Neuron (in vitro differentiated cells): ENCODE results near the gene PCCA.

Source experiments
- H2AFZ ChIP-seq: one replicate; pipeline ENCODE4 v1.6.1; 2013; ENCODE audit warnings: low read depth, mild to moderate bottlenecking, inconsistent platforms, low read length, moderate library complexity
- H3K27me3 ChIP-seq: one replicate; pipeline ENCODE4 v1.6.1; 2013; ENCODE audit warnings: low read length; ENCODE audit not compliant: insufficient read depth
- H3K36me3 ChIP-seq: one replicate; pipeline ENCODE4 v1.6.1; 2013; ENCODE audit warnings: low read length; ENCODE audit not compliant: insufficient read depth
- H3K4me1 ChIP-seq: one replicate; pipeline ENCODE4 v1.6.1; 2013; ENCODE audit warnings: low read length; ENCODE audit not compliant: insufficient read depth
- H3K4me3 ChIP-seq: 2 replicates; pipeline ENCODE4 v1.5.1; 2013; ENCODE audit warnings: mild to moderate bottlenecking, low read length, moderate library complexity
- H3K9me3 ChIP-seq: one replicate; pipeline ENCODE4 v1.6.1; 2013; ENCODE audit warnings: low read length

Gene PCCA

DNA sequence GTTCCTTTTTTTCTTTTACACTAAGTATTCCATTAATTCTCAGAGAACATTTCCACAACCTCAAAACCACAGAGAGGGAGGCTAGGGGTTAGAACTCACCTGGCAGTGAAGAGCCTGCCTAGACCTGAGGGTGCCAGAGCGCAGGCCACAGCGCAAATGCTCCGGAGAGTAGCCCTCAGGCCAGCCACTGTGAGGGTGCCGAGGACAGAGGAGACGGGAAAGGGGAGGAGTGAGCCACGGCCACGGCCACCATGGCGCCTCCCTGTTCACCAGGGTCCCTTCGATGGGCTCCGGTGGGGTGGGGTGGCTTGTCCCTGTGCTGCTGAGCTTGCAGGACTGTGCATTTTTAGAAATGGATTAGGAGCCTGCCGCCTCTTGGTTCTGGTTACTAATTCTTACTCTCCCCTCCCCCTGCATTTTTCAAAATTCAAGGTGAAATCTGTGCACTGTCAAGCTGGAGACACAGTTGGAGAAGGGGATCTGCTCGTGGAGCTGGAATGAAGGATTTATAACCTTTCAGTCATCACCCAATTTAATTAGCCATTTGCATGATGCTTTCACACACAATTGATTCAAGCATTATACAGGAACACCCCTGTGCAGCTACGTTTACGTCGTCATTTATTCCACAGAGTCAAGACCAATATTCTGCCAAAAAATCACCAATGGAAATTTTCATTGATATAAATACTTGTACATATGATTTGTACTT, 440.9 kb downstream of the PCCA start:
- Histone ChIP-seq H3K4me3 (no peak overlapping the region), H3K4me1 (no peaks in the 10 kb centered on the region), H2AFZ (no peak overlapping the region), H3K27me3 (no peaks in the 10 kb centered on the region), H3K9me3 (peaks cover 7% of the 10 kb centered on the region), H3K36me3 (peaks cover 35% of the 10 kb centered on the region)

DNA sequence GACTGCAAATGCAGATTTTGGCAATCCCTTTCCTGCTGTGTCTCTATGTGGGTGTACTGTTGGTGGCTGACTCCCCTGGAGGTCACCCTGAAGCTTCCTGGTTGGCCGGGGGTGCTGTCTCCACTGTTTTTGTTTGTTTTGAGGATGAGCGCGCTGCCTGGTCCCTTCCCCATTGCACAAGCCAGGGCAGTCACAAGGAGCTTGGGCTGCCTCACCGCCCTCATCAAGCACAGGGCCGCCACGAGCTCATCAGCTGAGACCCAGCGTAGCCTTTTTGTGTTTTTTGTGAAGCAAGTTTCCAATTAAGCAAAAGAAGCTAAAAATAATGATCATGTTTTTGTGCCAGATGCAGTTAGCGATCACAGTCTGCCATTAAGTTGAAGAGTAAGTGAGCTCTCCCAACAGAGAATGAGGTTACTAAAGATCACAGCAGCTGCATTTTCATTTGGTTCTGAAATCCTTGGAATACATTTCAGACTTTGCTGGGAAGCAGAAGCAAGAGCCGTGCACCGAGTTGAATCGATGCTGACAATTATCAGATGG, 441.8 kb downstream of the PCCA start:
- peaks cover 35% of the 10 kb centered on the region for H3K36me3 ChIP-seq

DNA sequence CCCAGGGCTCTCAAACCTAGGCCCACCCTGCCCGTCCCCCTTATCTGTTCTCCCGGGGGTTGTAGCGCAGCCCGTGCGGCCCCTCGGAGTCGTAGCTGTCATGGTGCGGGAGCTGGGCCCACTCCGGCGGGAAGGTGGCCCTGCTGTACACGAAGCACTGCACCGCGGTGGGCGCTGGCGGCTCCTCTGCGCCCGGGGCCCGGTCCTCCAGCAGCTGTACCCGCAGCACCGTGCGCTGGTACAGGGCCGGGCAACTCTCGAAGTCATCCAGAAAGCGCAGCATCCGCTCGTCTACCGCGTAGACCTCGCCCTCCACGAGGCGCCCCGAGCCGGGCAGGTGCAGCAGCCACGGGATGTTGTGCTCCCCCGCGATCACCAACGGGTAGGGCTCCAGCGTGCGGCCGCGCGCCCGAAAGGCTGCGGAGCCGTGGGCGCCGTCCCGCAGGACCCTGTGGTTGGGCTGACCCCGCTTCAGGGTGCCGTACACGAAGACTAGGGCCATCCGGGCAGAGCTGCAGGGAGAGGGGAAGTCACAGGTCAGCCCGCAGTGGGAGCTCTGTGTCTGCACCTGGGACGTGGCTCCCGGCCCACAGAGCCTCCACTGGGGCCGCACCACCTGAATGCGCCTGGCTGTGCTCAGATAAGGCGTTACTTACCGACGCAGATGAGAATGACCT, 443.3 kb downstream of the PCCA start:
- Histone ChIP-seq H3K4me3 (no peak overlapping the region), H3K9me3 (peaks cover 7% of the 10 kb centered on the region), H3K36me3 (peaks cover 28% of the 10 kb centered on the region), H3K4me1 (no peaks in the 10 kb centered on the region), H3K27me3 (no peaks in the 10 kb centered on the region), H2AFZ (no peak overlapping the region)

More for the DNA sequence above, 441.8 kb downstream of the PCCA start:
- Histone ChIP-seq H3K9me3 (peaks cover 7% of the 10 kb centered on the region), H3K27me3 (no peaks in the 10 kb centered on the region), H3K4me3 (no peak overlapping the region), H2AFZ (no peak overlapping the region), H3K4me1 (no peaks in the 10 kb centered on the region)

DNA sequence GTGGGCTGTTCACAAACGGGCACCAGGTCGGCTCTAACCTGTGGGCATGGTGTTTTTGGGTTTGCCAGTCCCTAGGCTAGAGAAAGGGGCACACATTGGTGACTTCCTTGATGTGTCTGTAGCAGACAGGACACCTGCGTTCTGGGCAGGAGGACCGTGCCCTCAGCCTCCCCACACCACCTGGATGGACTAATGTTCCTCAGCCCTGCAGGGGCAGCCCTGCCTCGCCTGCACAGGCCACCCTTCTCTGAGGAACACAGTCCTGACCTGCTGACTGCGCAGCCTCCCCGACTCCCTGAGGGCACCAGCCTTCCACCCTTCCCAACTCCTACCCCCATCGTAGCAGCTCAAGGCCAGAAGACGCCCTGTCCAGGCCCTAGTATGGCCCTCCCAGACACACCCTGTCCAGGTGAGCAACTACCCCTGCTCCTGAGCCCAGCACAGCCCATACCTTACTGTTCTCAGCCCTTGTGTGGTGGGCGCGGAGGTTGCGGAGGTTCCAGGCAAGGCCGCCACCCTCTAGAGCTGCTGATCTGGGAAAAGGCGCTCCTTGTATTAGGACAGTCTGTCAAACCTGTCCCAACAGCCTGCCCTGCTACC, 444.0 kb downstream of the PCCA start:
- no peak overlapping the region for H2AFZ ChIP-seq
- H3K9me3 ChIP-seq, result peaks cover 7% of the 10 kb centered on the region
- H3K4me1 ChIP-seq, result no peaks in the 10 kb centered on the region
- H3K36me3 ChIP-seq, result peaks cover 23% of the 10 kb centered on the region
- no peaks in the 10 kb centered on the region for H3K27me3 ChIP-seq
- no peak overlapping the region for H3K4me3 ChIP-seq

DNA sequence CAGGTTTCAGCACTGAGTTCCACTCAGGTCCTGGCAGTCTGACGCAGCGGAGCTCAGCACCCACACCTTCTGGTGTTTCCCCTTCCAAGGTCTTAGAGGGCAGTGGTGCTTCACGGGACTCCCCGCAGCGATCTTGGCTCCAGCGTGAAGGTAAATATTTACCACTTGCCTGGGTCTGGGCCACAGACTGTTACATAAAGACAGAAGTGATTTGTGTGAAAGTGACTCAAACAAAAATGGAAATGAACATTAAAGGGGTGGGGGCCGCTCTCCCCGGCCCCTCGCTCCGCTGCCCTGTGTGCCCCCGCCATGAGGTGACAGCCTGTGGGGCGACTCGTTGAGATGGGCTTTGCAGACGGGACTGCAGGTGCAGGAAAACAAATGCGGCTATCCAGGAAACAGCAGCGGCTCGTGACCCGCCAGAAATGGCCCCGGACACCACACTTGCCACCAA, 444.7 kb downstream of the PCCA start:
- no peak overlapping the region for H3K4me3 ChIP-seq
- H3K27me3 ChIP-seq, result no peaks in the 10 kb centered on the region
- no peaks in the 10 kb centered on the region for H3K4me1 ChIP-seq
- peaks cover 23% of the 10 kb centered on the region for H3K36me3 ChIP-seq
- no peak overlapping the region for H2AFZ ChIP-seq
- peaks cover 7% of the 10 kb centered on the region for H3K9me3 ChIP-seq

DNA sequence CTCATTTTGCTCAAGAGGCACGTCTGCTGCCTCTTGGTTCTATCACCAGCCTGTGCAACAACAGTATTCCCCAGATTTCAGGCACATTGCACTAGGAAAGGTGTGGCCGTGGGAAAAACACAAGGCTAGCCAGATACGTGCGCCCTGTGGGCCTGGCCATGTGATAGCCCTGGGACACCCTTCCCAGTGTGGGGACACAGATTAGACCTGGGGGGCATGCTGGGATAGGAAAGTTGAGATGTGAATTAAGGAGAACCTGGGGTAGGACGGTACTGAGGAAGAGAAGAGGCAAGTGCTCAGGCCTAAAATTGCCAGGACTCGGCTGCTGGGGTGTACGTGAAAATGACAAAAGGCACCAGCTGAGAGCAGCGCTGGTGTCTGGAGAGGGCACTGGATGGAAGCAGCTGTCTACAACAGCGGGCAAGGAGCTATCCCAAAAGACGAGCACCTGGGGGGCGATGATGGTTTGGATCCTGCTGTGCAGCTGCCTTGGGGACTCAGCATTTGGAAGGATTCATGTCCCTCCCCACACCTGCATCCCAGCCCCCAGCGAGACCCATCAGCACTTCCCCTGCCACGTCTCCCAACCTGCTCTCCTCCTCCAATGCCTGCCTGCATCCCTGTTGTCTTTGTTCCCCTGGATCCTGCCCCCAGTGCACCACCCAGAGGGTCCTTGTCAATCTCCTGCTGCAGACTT, 445.4 kb downstream of the PCCA start:
- Histone ChIP-seq H3K36me3 (peaks cover 22% of the 10 kb centered on the region), H3K4me1 (no peaks in the 10 kb centered on the region), H3K4me3 (no peak overlapping the region), H2AFZ (no peak overlapping the region), H3K27me3 (no peaks in the 10 kb centered on the region), H3K9me3 (peaks cover 7% of the 10 kb centered on the region)

DNA sequence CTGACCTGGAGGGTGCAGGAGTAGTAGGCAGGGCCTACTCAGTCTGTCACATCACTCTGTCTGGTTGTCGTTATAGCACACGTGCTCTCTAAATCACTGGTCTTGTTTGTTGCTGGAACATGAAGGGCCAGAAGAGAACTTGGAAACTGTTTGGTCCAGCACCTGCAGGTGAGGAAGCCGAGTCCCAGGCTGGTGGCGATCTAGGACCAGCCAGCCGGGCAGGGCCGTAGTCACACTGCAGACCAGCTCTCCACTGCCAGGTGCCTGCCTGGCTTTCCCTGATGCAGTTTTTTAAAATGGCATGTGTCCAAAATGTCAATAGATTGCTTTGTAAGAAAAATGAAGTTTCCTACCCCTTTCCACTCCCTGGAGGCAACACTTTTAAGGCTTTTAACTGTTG, 446.0 kb downstream of the PCCA start:
- Histone ChIP-seq H3K27me3 (no peaks in the 10 kb centered on the region), H3K9me3 (peaks cover 7% of the 10 kb centered on the region), H3K4me3 (no peak overlapping the region), H3K4me1 (no peaks in the 10 kb centered on the region), H3K36me3 (peaks cover 17% of the 10 kb centered on the region), H2AFZ (no peak overlapping the region)

DNA sequence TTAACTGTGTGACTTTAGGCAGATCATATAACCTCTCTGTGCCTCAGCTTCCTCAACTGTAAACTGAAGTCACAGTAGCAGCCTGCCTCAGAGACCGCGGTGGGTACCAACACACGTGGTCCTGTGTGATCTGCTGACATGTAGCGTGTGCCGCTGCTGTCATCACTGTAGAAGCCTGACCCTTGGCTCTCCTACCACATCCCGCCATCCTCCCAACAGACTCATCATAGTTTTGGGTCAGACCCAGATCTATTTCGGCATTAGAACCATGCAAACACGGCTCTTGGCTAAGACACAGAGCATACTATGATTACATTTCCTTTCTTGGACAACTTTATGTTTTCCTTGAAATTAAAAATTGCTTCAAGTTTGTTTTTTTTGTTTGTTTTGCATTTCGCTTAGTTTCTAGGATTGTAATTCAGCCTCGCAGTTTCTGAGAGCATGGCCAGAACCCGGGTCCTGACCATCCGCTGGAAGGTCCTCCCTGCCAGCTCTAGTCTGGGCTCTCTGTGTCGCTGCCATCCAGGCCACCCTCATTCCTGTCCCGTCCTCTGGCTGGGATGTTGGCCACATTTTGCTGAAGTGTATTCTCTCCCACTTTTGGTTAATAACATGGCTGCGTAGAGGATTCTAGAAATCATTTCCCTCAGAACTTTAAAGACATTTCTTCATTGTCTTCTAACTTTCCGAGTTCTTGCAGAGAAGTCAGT, 446.7 kb downstream of the PCCA start:
- no peak overlapping the region for H3K4me3 ChIP-seq
- H2AFZ ChIP-seq, result no peak overlapping the region
- no peaks in the 10 kb centered on the region for H3K4me1 ChIP-seq
- peaks cover 13% of the 10 kb centered on the region for H3K36me3 ChIP-seq
- peaks cover 7% of the 10 kb centered on the region for H3K9me3 ChIP-seq
- H3K27me3 ChIP-seq, result no peaks in the 10 kb centered on the region

DNA sequence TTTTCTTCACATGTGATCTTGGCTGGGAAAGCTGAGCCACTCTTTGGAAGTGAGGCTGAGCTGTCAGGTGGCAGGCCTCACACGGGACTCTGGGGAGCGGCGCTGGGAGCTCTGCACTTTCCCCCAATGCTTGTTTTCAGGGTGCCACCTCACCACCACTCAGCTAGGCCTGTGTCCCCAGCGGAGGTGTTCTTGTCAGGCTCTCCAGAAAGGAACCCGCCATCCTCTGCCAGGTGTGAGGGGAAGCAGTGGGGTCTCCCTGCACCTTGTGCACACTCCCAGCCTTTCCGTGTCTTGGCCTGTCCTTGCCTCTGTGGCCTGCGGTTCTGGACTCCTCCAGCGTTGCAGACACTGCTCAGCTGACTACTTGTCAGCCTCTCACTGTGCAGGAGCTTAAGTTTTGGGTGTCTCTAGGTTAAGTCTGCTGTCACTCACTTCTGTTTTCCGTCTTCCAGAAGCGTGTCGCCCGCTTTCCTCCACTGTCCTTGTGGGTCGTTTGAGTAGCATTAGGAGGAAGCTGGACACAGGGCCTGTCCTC, 447.8 kb downstream of the PCCA start:
- Histone ChIP-seq H3K27me3 (no peaks in the 10 kb centered on the region), H3K36me3 (peaks cover 9% of the 10 kb centered on the region), H2AFZ (no peak overlapping the region), H3K4me1 (no peaks in the 10 kb centered on the region), H3K4me3 (no peak overlapping the region), H3K9me3 (peaks cover 5% of the 10 kb centered on the region)

DNA sequence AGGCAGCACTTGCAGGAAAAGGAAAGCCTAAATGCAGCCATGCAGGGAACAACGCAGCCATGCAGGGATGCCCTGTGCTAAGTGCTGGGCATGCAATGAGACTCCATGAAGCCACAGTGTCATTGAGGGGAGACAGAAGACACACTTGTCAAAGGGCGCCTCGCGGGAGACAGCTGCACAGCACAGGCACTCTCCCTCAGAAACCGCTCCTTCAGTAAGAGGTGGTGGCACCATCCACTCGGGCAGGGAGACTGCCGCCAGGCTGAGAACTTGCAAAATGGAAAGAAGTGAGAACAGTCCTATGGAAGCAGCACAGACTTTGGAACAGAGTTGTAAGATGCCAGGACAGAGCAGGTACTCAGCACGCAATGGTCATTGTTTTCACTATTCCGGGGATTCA, 448.6 kb downstream of the PCCA start:
- H3K9me3 ChIP-seq, result peaks cover 3% of the 10 kb centered on the region
- H3K27me3 ChIP-seq, result no peaks in the 10 kb centered on the region
- H3K4me3 ChIP-seq, result no peak overlapping the region

DNA sequence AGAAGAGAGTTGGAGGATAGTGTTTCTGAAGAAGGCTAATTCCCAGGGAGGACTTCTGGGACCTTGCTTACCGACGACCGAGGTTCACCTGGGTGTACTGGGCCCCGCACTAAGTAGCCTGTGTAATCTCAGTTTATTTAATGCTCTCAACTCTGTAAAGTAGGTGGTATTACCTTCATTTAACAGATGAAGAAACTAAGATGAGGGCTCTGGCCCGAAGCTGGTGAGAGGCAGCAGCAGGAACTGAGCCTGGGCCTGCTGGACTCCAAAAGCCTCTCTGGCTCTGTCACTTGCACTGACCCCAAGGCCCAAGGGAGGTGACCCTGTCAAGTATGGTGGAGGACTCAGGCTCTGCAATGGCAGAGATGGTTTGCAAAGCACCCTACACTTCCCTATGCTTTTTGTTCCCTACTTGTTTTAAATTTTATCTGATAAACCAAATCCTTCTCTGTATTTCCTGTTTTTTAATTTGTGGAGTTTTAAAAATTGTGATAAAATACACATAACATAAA, 449.1 kb downstream of the PCCA start:
- H3K36me3 ChIP-seq, result peaks cover 2% of the 10 kb centered on the region
- peaks cover under 1% of the 10 kb centered on the region for H3K9me3 ChIP-seq
- H3K4me3 ChIP-seq, result no peak overlapping the region

More for the DNA sequence above, 448.6 kb downstream of the PCCA start:
- H3K36me3 ChIP-seq, result peaks cover 6% of the 10 kb centered on the region
- H3K4me1 ChIP-seq, result no peaks in the 10 kb centered on the region
- no peak overlapping the region for H2AFZ ChIP-seq

DNA sequence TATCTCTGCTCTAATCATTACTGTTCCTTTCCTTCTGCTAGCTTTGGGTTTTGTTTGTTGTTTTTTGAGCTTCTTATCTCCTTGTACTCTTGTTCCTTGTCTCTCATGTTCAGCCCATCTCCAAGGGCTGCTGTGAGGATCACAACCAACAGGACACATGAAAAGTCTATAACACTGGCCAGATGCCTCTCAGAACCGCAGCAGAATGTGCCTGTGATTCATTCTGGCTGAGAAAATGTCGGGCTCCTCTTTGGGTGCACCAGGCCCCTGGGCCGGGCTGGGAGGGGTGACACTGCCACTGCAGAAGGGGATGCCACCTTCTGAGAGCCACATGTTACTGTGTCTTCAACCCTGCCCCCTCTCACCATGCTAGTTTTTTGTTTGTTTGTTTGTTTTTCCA, 451.7 kb downstream of the PCCA start:
- H3K4me3 ChIP-seq, result no peak overlapping the region
- H3K4me1 ChIP-seq, result no peaks in the 10 kb centered on the region
- no peak overlapping the region for H2AFZ ChIP-seq

More for the DNA sequence above, 449.1 kb downstream of the PCCA start:
- Histone ChIP-seq H3K27me3 (no peaks in the 10 kb centered on the region), H3K4me1 (no peaks in the 10 kb centered on the region), H2AFZ (no peak overlapping the region)

More for the DNA sequence above, 451.7 kb downstream of the PCCA start:
- H3K36me3 ChIP-seq, result no peaks in the 10 kb centered on the region
- H3K9me3 ChIP-seq, result no peaks in the 10 kb centered on the region
- H3K27me3 ChIP-seq, result no peaks in the 10 kb centered on the region
